DND-41 (cell line): Measurements from ENCODE around the gene DIAPH3.

Experiments
- EZH2 ChIP-seq: IDR thresholded peaks from 3 replicates; pipeline ENCODE4 v1.6.1; 2012; ENCODE audit warnings: borderline replicate concordance, low read depth, mild to moderate bottlenecking, moderate library complexity, low read length, inconsistent platforms; ENCODE audit not compliant: severe bottlenecking
- TF ChIP-seq, protein P1 (sequence below): IDR thresholded peaks from 2 replicates; pipeline ENCODE4 v1.5.1; 2012; ENCODE audit warnings: borderline replicate concordance, low read length, moderate library complexity, mild to moderate bottlenecking; ENCODE audit not compliant: poor library complexity, severe bottlenecking; ENCODE audit errors: extremely low read depth

DNA sequence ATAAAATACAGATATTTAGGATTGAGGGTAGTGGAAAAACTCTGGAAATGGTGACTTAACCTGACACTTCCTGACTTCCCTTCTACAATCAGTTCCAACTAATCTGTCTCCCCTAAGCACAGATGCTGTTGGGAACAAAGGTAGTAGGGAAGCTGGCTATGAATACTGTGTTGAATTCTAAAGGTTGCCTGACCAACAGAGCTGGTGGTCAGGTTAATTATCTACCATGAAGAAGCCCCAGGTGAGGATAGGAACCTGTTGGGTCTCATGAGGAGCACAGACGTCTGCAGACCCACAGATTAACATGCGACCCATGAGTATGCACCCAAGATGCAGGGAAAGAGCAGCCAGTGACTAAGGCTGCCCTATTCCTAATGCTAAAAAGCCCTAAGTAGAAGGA, 172.3 kb downstream of the DIAPH3 start:
- TF ChIP-seq, protein P1, sequence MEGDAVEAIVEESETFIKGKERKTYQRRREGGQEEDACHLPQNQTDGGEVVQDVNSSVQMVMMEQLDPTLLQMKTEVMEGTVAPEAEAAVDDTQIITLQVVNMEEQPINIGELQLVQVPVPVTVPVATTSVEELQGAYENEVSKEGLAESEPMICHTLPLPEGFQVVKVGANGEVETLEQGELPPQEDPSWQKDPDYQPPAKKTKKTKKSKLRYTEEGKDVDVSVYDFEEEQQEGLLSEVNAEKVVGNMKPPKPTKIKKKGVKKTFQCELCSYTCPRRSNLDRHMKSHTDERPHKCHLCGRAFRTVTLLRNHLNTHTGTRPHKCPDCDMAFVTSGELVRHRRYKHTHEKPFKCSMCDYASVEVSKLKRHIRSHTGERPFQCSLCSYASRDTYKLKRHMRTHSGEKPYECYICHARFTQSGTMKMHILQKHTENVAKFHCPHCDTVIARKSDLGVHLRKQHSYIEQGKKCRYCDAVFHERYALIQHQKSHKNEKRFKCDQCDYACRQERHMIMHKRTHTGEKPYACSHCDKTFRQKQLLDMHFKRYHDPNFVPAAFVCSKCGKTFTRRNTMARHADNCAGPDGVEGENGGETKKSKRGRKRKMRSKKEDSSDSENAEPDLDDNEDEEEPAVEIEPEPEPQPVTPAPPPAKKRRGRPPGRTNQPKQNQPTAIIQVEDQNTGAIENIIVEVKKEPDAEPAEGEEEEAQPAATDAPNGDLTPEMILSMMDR, result no peak
- no peak for TF ChIP-seq EZH2
